T-helper 2 cell (primary cell): ENCODE measurements around the gene NETO2.
"Not testable (repeated sequence)": the region's sequence is repeated elsewhere in the genome, so short reads cannot be mapped to it uniquely, and the experiment has no call there.

Experiments
- DNase-seq, 5 experiments: peaks; one replicate each; pipeline versions ENCODE4 v3.0.0 to v3.0.0-alpha.2; 2012 to 2022

The NETO2 gene

DNA sequence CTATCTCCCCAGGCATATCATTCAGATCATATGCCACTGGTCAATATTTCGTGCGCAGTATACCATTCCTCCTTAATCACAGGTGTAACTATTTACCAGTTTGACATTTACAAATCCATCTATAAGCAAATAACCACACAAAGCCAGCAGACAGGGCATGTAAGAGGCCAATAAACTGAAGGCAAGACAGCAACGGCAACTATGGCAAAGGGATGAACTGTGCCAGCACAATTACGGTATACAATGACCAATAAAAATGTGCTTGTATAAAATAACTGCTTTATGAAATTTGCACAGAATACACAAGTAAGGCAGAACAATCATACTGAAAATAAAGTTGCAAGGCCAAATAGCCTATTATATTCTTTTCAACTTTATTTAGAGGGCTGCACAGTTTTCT, 9.2 kb downstream of the NETO2 start:
- DNase-seq = no peak

GRCh38 chr16:47132308-47132707, 11.4 kb downstream of the NETO2 start:
- DNase-seq = peak in 1 of 5 experiments; percentile 61

- DNase-seq = peak in 1 of 5 experiments; percentile 34
Observed at GRCh38 chr16:47129755-47130435, 13.8 kb downstream of the NETO2 start.

GRCh38 chr16:47127541-47127940, 16.2 kb downstream of the NETO2 start:
- no peak for DNase-seq

DNA sequence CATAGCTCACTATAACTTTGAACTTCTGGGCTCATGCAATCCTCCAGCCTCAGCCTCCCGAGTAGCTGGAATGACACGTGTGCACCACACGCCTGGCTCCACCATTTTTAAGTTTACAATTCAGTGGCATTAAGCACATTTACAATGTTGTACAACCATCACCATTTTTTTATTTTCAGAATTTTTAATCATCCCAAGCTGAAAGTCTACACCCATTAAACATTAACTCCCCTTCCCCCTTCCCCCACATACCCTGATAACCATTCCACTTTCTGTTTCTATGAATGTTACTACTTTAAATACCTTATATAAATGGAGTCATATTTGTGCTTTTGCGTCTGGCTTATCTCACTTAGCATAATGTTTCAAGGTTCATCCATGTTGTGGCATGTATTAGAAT, 18.0 kb downstream of the NETO2 start:
- no peak for DNase-seq

DNA sequence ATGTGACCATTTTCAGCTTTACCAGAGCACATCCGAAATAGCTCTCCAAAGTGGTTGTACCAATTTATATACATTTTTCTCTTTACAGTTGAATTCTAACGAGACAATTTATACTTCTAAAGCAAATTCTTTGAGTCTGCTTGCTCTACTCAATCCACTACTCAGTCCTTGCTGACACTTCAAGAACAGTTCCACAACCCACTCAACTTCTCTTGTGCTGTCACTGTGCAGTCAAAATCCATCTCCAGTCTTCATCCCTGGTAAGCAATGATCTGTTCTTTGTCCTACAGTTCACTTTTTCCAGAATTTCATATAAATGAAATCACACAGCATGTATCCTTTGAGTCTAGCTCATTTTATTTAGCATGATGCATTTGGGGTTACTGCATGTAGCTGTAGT, 30.6 kb downstream of the NETO2 start:
- peak in 1 of 5 experiments; percentile 28 for DNase-seq

- no peak for DNase-seq
Observed at GRCh38 chr16:47110939-47111338, 32.8 kb downstream of the NETO2 start.

DNA sequence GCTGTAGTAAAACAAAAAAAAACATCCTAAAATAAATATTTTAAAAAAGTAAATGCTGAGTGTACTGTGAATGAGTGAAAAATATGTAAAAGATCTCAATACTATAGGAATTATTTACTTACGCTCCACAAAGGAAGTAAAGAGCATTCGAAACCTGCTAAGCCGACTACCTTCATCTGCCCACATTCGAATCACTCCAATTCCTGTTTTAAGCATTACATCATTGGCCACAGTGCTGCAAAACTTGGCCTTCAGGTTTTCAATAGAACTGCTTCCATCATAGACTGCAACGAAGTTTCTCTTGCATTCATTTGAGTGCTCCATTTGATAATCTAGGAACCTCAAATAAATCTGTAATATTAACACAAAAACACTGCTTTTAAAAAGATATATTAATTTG, 34.4 kb downstream of the NETO2 start:
- peak in 1 of 5 experiments; percentile 42 for DNase-seq

DNA sequence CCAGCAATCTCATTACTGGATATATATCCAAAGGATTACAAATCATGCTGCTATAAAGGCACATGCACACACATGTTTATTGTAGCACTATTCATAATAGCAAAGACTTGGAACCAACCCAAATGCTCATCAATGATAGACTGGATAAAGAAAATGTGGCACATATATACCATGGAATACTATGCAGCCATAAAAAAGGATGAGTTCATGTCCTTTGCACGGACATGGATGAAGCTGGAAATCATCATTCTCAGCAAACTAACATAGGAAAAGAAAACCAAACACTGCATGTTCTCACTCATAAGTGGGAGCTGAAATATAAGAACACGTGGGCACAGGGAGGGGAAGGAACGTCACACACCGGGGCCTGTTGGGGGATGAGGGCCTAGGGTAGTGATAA, 40.8 kb downstream of the NETO2 start:
- not testable (repeated sequence) for DNase-seq

DNA sequence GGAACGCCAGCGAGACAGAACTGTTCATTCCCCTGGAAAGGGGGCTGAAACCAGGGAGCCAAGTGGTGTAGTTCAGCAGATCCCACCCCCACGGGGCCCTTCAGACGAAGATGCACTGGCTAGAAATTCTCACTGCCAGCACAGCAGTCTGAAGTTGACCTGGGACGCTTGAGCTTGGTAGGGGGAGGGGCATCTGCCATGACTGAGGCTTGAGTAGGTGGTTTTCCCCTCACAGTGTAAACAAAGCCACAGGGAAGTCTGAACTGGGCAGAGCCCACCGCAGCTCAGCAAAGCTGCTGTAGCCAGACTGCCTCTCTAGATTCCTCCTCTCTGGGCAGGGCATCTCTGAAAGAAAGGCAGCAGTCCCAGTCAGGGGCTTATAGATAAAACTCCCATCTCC, 46.6 kb downstream of the NETO2 start:
- DNase-seq = peak in 1 of 5 experiments; percentile 45

- DNase-seq = peak in 1 of 5 experiments; percentile 30
Observed at GRCh38 chr16:47096297-47096696, 47.4 kb downstream of the NETO2 start.

DNA sequence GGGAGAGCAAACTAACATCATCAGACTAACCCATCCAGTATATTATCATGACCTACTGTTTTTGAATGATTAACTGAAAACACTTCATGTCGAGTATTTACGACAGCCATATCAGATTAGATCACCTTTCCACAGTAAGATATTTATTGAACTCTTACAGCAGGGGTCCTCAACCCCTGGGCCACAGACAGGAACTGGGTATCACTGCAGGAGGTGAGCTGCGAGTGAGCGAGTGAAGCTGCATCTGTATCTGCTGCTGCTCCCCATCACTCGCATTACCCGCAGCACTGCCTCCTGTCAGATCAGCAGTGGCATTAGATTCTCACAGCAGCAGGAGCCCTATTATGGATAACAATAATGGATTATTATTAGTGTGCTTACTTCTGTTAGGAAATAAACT, 59.5 kb downstream of the NETO2 start:
- no peak for DNase-seq

GRCh38 chr16:47082099-47082865, 61.5 kb downstream of the NETO2 start:
- no peak for DNase-seq

GRCh38 chr16:47081115-47081514, 62.6 kb downstream of the NETO2 start:
- no peak for DNase-seq

GRCh38 chr16:47079860-47080259, 63.9 kb downstream of the NETO2 start:
- DNase-seq = no peak

DNA sequence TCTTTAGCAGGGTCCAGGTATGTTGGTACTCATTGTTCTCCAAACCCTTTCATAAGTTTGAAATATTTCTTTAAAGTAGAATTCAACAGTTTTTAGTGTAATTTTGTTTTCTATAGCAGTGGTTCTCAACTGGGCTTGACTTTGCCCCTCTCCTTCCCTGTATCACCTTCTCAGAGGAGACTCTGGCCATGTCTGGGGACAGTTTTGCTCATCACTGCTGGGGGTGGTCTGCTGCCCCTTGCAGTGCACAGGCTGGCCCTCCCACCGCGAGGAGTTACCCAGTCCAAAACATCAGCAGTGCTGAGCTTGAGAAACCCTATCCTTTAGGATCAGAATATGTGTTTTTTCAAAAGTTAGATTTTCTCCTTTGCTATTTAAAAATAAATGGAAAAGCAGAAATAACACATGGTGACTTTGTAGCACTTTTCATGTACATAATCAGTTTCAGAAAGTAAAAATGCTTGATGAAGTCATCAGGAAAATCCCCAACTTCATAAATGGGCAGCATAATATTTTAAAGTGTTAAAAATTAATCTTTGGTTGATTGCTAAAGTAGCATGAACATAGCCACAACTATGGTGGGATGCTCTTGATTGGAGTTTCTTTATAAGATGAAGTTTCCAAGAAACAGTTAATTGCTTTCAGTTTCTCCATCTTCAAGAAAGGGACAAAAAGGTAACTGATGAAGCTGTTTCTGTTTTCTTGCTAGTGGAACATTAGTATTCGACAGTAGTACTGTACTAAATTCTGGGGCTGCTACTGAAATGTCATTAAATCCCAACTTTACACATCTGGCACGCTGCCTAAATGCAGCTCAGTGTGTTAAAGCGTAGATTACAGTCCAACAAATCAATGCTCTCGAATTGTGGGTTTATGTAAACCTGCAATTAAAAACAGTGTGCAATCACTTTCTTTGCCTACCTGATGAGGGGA, 70.3 kb downstream of the NETO2 start:
- no peak for DNase-seq

GRCh38 chr16:47072158-47072557, 71.6 kb downstream of the NETO2 start:
- no peak for DNase-seq

DNA sequence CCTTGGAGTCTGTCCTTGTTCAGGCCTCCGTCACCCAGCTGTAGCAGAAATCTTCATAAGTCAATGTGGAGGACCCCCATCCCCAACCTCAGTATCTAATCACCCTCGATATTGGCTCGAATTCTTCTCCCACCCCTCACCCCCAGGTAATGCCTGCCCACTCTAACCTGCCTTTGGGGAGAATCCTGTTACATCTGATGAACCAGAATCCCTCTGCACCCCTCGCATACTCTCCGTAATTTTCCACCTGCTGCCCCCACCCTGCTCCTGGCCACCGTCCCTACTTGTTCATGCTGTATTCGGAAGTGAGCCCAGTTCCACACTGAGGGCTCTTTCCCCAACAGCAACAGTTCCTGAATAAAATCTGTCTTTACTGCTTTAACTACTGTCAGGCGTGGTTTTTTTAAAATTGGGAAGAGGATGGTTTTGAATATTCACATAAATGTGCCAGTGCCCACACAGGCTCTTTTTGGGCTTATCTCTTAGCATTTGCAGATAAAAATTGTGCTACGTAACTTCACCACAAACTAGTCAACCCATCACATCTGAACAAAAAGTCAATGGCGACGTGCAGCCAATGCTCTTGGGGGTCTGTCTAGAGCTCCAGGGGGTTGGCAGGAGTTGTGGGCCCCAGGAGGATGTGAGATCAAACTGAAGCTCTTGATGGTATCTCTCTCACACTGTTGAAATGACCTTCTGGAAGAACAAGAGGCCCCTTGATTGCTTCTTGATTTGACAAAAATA, 73.7 kb downstream of the NETO2 start:
- DNase-seq = no peak

GRCh38 chr16:47069313-47069712, 74.4 kb downstream of the NETO2 start:
- peak in 1 of 5 experiments; percentile 19 for DNase-seq

- no peak for DNase-seq
Observed at GRCh38 chr16:47067203-47067602, 76.5 kb downstream of the NETO2 start.

DNA sequence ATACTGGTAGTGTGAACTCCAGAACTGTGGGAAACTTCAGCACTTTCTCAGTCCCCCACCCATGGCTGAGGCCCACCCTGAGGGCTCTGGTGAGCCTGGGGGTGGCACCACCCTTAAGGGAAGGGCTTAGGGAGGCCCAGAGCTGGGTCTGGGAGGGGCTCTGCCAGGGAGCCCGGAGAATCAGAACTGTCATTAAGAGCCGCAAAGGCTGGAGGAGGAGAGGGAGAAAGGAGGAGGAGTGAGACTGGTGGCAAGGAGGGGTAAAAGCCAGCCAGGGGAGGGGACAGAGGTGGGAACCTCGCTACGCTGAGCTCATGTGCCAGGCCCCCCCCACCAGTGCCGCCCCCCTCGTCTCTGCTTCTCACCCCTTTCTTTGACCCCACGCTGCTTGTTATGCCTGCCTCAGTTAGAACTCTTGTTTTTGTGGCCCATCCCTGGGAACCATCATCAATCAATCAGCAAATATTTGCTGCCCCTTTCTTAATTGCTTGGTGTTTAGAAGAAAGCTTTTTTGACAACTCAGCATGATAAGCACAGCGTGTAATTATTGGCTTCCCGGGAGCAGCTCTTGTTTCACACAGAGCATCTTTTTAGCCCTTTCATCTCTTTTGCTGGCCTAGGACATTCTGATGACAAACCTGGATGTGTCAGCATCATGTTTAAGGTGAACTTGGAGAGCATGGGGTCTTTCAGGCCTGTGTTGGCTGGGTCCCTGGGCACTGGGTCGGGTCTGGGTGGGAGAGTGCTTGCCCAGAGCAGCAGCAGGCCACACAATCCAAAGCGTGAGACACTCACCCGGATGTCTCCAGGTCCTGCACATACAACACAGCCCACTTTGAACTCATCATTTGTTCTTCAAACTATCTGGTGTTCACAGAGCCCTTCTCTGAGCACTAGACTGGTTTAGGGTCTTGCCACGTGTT, 77.7 kb downstream of the NETO2 start:
- no peak for DNase-seq
